ENCODE results near the gene NME9. TPM values are rescaled to one million over a fixed set of nuclear protein-coding genes. Genes with fewer than 3 reads are reported as not detected.

The NME9 gene
- total RNA-seq, 2 donors from 2014 or later: 0.40 to 1.3 TPM

DNA sequence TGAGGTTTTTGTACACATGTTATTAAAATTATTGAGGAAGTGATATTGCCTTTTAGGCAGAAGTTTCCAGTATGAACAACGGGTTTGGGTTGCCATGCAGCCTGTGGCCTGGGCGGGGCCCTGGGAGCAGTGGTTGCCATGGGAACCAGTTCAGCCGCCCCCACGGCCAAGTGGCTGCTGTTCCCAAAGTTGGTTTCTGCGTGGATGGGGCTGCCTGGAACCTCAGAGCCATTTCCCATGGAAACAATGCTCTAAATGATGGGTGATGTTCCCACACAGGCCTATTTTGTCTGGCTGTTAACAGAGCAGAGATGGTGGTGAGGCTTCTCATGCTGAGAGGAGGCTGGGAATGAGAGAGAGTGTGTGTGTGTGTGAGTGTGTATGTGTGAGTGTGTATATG lies 38.3 kb upstream of the NME9 start:
- Mint-ChIP-seq H3K4me1 (no peaks in the 10 kb centered on the region), H3K9me3 (peaks cover 2% of the 10 kb centered on the region), H3K27me3 (ENCODE audit: insufficient read depth) (no peaks in the 10 kb centered on the region), H3K36me3 (ENCODE audit: low read depth) (no peaks in the 10 kb centered on the region), H3K27ac (no peak overlapping the region), H3K4me3 (no peak overlapping the region)
- H3K9ac ChIP-seq (ENCODE audit: extremely low read depth, low read length, poor library complexity, severe bottlenecking): no peak overlapping the region
- H3K4me3 ChIP-seq (ENCODE audit: low read length): no peak overlapping the region
- no peak for DNase-seq
- no peak overlapping the region for H3K27ac ChIP-seq (ENCODE audit: low read depth, low read length)
- 86% methylated on average over 2 to 5 of the region's 5 CpGs for WGBS, 2 experiments (ENCODE audit: insufficient coverage in 1 of 2, insufficient read length in 1 of 2)
- TF ChIP-seq, protein P1, sequence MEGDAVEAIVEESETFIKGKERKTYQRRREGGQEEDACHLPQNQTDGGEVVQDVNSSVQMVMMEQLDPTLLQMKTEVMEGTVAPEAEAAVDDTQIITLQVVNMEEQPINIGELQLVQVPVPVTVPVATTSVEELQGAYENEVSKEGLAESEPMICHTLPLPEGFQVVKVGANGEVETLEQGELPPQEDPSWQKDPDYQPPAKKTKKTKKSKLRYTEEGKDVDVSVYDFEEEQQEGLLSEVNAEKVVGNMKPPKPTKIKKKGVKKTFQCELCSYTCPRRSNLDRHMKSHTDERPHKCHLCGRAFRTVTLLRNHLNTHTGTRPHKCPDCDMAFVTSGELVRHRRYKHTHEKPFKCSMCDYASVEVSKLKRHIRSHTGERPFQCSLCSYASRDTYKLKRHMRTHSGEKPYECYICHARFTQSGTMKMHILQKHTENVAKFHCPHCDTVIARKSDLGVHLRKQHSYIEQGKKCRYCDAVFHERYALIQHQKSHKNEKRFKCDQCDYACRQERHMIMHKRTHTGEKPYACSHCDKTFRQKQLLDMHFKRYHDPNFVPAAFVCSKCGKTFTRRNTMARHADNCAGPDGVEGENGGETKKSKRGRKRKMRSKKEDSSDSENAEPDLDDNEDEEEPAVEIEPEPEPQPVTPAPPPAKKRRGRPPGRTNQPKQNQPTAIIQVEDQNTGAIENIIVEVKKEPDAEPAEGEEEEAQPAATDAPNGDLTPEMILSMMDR (conservative IDR thresholded peaks at IDR 0.05): no peak
- H3K36me3 ChIP-seq (ENCODE audit: control insufficient read depth, insufficient read depth, low read length): no peaks in the 10 kb centered on the region
- H3K4me1 ChIP-seq (ENCODE audit: control insufficient read depth, insufficient read depth, low read length): no peaks in the 10 kb centered on the region
- no peaks in the 10 kb centered on the region for H3K9me3 ChIP-seq (ENCODE audit: control insufficient read depth, low read length)
- H3K27me3 ChIP-seq (ENCODE audit: control insufficient read depth, insufficient read depth, low read length, poor library complexity, severe bottlenecking): no peaks in the 10 kb centered on the region

- WGBS, 2 experiments (ENCODE audit: insufficient coverage in 1 of 2, insufficient read length in 1 of 2): 92 to 93% methylated on average over 6 to 7 of the region's 7 CpGs
- DNase-seq: no peak
- no peak overlapping the region for H3K27ac Mint-ChIP-seq
Observed at GRCh38 chr3:138367326-138367850, 37.7 kb upstream of the NME9 start.

DNA sequence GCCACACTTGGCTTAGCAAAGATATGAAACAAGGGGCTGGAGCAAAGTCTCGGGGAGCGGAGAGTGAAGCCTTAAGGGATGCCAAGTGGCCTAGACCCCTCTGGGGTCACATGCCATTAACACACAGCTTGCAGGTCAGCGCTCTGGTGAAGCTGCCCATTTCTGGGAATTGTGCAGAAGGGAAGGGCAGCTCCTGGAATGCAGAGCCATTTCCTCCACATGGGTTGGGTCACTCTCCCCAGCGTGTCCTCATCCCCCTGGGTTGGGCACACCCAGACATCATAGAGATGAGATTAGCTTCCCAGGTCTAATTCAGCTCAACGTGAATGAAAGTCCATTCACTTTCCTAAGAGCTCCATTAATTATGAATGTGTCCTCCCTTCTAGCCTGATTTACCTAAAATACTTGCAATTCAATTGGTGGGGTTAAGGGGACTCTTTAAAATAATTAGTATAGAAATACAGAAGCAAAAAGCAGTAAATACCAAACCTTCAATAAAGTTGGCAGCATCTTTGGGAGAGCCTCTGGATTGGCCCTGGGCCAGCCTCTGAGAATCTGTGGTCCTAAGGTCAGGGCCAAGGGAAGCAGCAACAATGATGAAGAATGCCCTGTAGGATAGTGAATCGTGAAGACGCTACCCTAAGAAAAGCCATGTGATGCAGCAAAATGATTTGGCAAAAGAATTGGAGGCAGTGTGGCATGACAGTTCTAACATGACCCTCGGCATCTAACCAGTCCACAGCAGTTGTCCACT lies 36.5 kb upstream of the NME9 start:
- H3K9me3 Mint-ChIP-seq: peaks cover 2% of the 10 kb centered on the region
- no peak overlapping the region for H3K4me3 Mint-ChIP-seq
- 89 to 100% methylated on average over 5 to 8 of the region's 8 CpGs for WGBS, 2 experiments (ENCODE audit: insufficient coverage in 1 of 2, insufficient read length in 1 of 2)
- DNase-seq: no peak
- TF ChIP-seq, protein P1 (conservative IDR thresholded peaks at IDR 0.05): no peak
- H3K27me3 ChIP-seq (ENCODE audit: control insufficient read depth, insufficient read depth, low read length, poor library complexity, severe bottlenecking): no peaks in the 10 kb centered on the region
- no peak overlapping the region for H3K27ac ChIP-seq (ENCODE audit: low read depth, low read length)
- H3K27ac Mint-ChIP-seq: no peak overlapping the region
- H3K36me3 Mint-ChIP-seq (ENCODE audit: low read depth): no peaks in the 10 kb centered on the region
- no peaks in the 10 kb centered on the region for H3K4me1 ChIP-seq (ENCODE audit: control insufficient read depth, insufficient read depth, low read length)
- no peaks in the 10 kb centered on the region for H3K9me3 ChIP-seq (ENCODE audit: control insufficient read depth, low read length)
- no peak overlapping the region for H3K4me3 ChIP-seq (ENCODE audit: low read length)
- no peaks in the 10 kb centered on the region for H3K36me3 ChIP-seq (ENCODE audit: control insufficient read depth, insufficient read depth, low read length)
- no peaks in the 10 kb centered on the region for H3K27me3 Mint-ChIP-seq (ENCODE audit: insufficient read depth)
- H3K4me1 Mint-ChIP-seq: no peaks in the 10 kb centered on the region
- no peak overlapping the region for H3K9ac ChIP-seq (ENCODE audit: extremely low read depth, low read length, poor library complexity, severe bottlenecking)

More at GRCh38 chr3:138367326-138367850, 37.7 kb upstream of the NME9 start:
- TF ChIP-seq, protein P1 (conservative IDR thresholded peaks at IDR 0.05): no peak
- H3K4me3 Mint-ChIP-seq: no peak overlapping the region
- H3K4me3 ChIP-seq (ENCODE audit: low read length): no peak overlapping the region
- no peak overlapping the region for H3K9ac ChIP-seq (ENCODE audit: extremely low read depth, low read length, poor library complexity, severe bottlenecking)
- no peaks in the 10 kb centered on the region for H3K27me3 ChIP-seq (ENCODE audit: control insufficient read depth, insufficient read depth, low read length, poor library complexity, severe bottlenecking)
- H3K9me3 ChIP-seq (ENCODE audit: control insufficient read depth, low read length): no peaks in the 10 kb centered on the region
- no peaks in the 10 kb centered on the region for H3K4me1 ChIP-seq (ENCODE audit: control insufficient read depth, insufficient read depth, low read length)
- no peak overlapping the region for H3K27ac ChIP-seq (ENCODE audit: low read depth, low read length)
- H3K27me3 Mint-ChIP-seq (ENCODE audit: insufficient read depth): no peaks in the 10 kb centered on the region
- peaks cover 2% of the 10 kb centered on the region for H3K9me3 Mint-ChIP-seq
- H3K36me3 Mint-ChIP-seq (ENCODE audit: low read depth): no peaks in the 10 kb centered on the region
- no peaks in the 10 kb centered on the region for H3K4me1 Mint-ChIP-seq
- no peaks in the 10 kb centered on the region for H3K36me3 ChIP-seq (ENCODE audit: control insufficient read depth, insufficient read depth, low read length)

Measured in endodermal cell (in vitro differentiated cells).